Stimulated activated CD8-positive, alpha-beta memory T cell treated with anti-CD3 and anti-CD28 coated beads, Interleukin-12 subunit alpha, Interleukin-12 subunit beta, amount 100 ng/mL, for 24 hours (primary cell): ENCODE data around the gene TMEM168.
"Not testable (repeated sequence)": the region's sequence is repeated elsewhere in the genome, so short reads cannot be mapped to it uniquely, and the experiment has no call there.

ENCODE experiments used
- DNase-seq: peaks from one replicate; pipeline ENCODE4 v3.0.0-alpha.2; 2020; ENCODE audit errors: extremely low read depth

Gene TMEM168

DNA sequence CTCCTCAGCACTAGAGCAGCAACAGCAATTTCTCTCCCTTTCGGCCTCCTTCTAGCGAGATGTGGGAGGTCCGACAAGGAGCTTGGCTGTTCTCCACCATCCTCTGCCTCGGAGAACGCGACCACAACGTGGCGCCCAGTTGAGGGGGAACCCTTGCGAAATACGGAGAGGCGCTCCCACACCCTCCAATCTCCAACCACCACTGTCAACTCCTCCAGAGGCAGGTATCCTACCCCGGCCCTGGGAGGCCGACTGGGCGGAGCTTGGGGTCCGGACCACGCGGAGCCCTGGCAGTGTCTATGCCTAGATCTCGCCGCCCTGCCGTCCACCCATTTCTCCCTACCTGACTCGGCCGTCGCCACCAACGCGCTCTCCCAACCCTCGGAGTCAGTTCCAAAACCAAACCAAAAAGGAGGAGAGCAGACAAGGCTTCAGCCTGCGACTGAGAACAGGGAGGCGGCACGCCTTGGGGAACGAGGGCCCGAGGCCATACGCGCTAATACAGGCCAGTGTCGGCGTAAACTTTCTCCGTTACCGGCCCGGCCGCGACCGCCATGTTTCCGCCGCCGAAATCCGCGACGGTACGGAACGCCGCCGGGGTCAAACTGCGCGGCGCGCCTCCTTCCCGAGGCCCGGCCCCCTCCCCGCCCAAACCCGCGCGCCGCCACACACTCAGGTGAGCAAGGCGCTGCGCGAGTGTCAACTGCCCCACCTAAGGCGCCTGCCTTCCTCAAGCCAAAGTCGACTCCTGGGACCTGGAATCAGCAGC is at the start of gene TMEM168:
TMEM168 (minus strand) TSS at position 577 of the 769 bp plus-strand sequence. CDS start 5,568 bp downstream, outside the sequence.
- peak; percentile 63 for DNase-seq

DNA sequence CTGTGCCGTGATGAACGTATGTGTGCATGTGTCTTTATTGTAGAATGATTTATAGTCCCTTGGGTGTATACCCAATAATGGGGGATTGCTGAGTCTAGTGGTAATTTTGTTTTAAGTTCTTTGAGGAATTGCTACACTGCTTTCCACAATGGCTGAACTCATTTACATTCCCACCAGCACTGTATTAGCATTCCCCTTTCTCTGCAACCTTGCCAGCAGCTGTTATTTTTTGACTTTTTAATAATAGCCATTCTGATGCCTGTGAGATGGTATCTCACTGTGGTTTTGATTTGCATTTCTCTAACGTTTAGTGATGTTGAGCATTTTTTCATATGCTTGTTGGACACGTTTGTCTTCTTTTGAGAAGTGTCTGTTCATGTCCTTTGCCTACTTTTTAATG is 45.7 kb upstream of the TMEM168 start:
- not testable (repeated sequence) for DNase-seq

DNA sequence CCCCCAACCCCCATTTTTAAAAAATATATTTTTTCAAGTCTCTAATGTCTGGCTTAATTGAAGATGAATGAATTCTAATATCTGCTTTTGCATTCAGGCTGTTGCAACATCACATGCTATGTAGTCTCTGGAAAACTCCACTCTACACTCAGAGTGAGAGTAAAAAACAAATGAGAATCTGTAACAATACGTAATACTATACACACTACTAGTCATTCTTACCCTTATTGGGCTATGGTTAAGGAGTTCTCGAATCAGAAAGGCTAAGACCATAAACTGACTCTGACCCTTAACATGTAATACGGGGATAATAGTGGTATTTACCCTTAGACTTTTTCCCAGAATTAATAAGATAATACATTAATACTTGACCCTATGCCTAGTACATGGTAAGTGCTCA is 42.9 kb upstream of the TMEM168 start:
- no peak for DNase-seq

DNA sequence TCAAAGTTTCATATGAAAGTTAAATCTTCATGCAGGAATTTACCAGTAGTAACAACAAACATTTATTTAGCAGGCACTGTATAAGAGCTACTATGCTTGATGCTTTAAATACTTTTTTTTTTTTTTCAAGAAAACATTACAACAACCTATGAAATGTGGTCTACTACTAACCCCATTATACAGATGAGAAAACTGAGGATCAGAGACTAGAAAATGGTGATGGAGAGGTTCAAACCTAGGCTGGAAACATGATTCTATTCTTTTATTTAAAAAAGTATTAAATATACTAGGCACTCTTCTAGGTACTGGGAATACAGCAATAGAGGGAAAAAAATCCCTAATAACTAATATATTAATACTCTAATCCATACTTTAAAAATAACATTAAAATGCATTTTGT is 40.6 kb upstream of the TMEM168 start:
- no peak for DNase-seq

DNA sequence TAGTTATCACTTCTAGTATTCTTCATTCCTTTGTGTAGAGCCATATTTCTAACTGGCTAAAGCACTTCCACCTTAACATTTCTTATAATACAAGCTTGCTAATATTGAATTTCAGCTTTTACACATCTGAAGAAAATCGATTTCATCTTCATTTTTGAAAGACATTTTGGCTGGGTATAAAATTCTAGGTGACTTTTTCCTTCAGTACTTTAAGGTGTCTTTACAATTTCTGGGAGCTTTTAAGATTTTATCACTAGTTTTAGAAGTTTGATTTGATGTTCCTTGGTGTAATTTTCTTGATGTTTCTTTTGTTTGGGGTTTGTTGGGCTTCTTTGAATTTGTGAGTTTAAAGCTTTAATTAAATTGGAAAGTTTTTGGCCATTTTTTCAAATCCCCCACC is 38.5 kb upstream of the TMEM168 start:
- no peak for DNase-seq

DNA sequence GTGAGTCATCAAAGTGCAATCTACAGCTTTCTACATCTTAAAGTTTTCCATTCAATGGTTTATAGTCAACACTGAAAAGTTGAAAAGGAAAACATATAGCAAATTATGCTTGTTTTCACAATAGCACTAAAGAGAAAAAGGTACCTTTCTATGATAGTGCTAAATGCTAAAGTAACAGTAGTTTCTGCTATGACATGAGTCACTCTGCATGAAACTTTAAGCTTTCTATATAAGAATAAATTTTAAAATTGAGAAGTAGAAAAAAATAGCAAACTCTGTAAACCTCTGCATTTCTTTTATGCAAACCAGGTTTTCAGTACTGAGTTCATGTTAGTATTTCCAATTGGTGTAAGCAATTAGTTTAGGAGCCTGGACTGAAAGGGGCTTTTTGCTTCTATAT is 31.2 kb upstream of the TMEM168 start:
- no peak for DNase-seq

- no peak for DNase-seq
Observed at GRCh38 chr7:112819536-112819935, 29.3 kb upstream of the TMEM168 start.

DNA sequence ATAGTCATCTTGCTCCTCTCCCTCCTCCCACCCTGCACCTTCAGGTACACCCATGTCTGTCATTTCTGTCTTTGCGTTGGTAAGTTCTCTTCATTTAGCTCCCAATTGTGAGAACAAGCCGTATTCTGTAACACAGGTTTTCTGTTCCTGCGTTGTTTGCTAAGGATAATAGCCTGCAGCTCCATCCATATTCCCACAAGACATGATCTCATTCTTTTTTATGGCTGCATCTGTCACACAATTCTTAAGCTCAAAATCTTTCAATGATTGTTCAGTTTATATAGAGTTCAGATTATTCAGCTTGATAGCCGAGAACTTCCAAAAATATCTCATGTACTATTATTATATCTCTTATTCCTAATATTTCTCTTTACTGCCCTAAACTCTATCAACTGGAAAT is 16.0 kb upstream of the TMEM168 start:
- no peak for DNase-seq

GRCh38 chr7:112802406-112802805 is 12.2 kb upstream of the TMEM168 start:
- DNase-seq, result no peak

DNA sequence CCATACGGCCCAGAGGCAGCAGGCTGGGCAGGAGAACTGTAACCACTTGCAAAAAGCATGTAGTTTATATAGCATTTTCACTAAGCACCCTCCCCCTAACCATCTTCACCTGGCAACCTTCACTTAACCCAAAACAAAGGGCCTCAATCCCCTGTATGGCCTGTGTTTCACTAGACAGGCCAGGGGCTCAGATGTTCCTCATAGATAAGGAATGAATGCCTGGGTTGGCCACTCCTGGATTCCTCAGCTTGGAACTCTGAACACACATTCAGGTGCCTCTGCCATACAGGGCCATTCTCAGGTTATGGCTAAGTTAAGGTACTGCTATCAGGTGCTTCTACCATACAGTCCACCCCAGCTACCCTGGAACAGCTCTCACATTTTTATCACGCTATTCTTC is 10.3 kb upstream of the TMEM168 start:
- no peak for DNase-seq

DNA sequence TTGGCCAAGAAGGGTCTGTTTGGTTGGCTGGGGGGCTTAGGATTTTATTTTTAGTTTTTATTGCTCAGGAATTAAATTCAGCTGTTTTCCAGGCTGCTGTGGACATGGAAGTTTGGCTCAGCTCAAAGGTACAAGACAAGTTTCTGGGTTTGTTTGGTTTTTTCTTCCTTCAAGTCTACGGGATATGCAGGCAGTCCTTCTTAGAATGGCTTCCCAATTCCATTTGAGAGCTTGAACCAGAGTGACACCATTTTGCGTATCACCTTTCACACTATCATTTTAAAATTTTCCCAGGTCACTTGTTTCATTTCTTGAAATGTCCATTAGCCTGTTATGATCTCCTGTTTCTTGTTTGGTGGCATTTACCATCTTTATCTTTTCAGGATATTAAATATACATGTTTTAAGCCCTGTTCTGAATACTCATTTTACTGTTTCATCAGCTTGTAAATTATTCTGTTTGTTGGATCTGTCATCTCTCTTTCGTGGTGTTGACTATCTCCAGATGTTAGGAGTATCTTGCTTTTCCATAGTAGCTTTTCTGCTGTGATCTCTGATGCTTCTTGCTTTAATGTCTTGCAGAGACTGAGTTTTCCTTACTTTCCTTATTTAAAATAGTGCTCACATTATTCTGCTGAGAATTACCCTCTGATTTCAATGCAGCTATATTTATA is 9.4 kb upstream of the TMEM168 start:
- DNase-seq, result no peak

DNA sequence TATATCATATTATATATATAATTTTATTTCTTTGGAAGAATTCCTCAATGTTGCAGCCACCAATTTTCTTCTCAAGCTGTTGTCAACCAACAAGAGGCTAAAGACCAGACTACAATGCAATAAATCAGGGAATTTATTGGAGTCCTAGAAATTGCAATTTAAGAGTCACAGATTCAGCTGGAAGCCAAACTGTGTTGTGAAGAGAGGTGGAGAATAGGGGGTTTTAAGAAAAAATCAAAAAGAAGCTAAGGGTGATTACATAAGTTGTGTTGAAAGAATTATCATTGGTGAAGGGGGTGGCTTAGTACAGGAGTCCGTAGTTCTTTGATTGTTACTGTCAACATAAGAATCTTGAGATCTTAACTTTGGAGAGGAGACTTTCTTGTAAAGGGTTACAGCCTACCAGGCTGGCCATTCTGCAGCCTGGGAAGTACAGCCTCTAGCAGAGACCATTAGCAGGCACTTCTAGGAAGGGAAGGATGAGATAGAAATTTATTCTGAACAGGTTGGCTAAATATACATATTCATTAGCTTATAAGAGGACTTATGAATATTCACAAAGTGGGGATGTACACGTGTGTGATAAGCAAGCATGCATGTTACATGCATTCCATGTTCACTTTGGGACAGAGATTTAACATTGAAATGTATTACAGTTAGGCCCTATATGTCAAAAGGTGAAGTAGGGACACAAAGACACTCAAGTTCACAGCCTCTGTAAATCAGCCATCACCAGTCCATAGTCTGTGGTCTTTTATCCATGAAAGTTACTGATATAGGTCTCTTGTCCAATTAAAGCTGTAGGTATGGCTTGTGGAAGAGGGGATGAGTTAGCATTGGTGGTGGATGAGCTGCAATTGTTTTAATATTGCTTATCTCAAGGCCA is 8.3 kb upstream of the TMEM168 start:
- no peak for DNase-seq

DNA sequence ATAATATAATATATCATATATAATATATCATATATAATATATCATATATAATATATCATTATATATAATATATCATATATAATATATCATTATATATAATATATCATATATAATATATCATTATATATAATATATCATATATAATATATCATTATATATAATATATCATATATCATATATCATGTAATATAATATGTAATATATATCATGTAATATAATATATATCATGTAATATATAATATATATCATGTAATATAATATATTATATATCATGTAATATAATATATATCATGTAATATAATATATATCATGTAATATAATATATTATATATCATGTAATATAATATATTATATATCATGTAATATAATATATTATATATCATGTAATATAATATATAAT is 6.4 kb upstream of the TMEM168 start:
- not testable (repeated sequence) for DNase-seq

- DNase-seq, result no peak
Observed at GRCh38 chr7:112792441-112792840, 2.2 kb upstream of the TMEM168 start.

GRCh38 chr7:112791465-112792168 is 1.4 kb upstream of the TMEM168 start:
- no peak for DNase-seq

DNA sequence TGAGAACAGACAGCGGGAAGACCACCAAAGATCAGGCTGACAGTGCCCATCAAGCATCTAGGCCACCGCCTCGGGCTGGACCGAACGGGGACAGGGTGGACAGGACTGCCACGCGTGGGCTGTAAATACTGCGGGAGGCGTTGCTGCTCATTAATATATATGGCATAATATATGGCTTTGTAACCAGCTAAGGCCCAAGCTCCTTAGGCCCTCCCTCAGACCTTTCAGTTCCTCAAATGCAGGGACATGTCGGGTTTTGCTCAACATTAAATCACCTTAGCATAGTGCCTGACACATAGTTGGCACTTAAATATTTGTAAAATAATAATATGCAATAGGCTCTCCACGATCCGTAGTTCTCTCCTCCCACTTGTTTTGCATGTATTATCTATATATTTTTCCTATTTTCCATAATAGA is 402 bp upstream of the TMEM168 start:
- DNase-seq, result no peak

DNA sequence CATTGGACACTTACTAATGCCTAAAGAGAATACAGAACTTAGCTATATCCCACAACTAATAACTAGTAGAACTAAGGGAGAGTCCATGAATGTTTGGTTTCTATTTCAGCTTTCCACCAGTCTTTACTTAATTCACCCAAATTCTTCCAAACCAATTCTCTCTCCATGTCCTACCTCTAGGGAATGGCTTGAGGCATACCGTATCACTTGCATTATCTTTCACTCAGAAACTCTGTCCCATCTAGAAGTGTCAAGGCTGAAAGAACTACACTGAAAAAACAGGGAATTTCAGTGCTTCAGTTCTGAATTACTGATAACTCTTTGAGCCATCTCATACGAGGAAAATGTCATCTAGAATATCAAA is 758 bp downstream of the TMEM168 start:
- DNase-seq, result no peak

GRCh38 chr7:112788778-112789343 is 1.3 kb downstream of the TMEM168 start:
- no peak for DNase-seq

DNA sequence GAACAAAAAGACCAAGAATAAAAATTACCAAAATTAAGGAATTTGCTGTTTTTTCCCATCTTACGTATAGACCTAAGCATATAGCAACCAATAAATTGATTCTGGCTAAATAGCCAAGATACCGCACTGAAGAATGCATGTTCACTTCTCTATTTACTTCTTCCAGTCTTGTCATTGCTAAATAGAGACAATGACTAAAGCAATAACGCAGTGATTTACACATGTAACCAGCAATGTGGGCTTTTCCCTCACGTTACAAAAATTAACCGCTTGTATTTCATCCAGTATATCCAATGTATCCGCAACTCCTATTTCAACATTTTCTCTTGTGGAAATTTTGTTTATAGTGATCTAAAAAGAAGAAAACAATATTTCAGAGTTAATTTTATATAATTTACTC is 5.6 kb downstream of the TMEM168 start:
- no peak for DNase-seq

- DNase-seq, result no peak
Observed at GRCh38 chr7:112782498-112782897, 7.7 kb downstream of the TMEM168 start.

- DNase-seq, result no peak
Observed at GRCh38 chr7:112781558-112781957, 8.6 kb downstream of the TMEM168 start.

- DNase-seq, result no peak
Observed at GRCh38 chr7:112781110-112781509, 9.1 kb downstream of the TMEM168 start.
